22Rv1 (cell line): Measurements from ENCODE around the gene CMSS1.

Source experiments
- H3K27ac ChIP-seq: fragments of 450-650 bp; 2 replicates; pipeline ENCODE4 v1.5.1; 2017
- ZFX ChIP-seq: fragments of 450-650 bp; IDR thresholded peaks from 2 replicates; pipeline ENCODE4 v1.6.1; 2017; ENCODE audit warnings: antibody characterized with exemption, borderline replicate concordance
- TF ChIP-seq, protein P1 (sequence below): fragments of 450-650 bp; IDR thresholded peaks from 2 replicates; pipeline ENCODE4 v1.5.1; 2017; ENCODE audit warnings: mild to moderate bottlenecking

Gene CMSS1

DNA sequence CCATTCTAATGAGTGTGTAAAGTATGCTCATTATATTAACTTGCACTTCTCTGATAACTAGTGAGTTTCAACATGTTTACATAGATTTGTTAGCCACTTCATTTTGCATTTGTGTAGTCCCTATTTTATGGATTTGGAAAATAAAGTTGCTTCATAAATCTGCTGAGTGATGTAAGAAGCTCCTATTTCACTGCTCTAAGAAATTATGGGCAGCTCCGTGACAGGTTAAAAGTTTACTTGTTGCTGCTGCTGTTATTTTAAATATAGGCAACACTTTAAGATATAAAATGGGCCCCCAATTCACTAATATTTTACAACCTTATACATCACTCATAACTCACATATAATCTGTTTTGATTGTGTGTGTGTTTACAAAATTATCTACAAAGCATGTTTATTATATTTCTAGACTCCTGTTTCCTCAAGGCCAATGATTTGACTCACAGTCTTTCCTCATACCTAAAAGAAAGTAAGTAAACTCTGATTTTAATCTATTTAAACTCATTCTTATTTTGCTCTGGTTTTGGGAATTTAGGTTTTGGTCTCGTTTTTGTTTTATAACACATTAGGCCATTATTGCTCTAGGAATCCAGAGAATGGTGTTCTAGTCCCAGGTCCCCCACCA lies 348.4 kb downstream of the CMSS1 start:
- H3K27ac ChIP-seq, result no peak overlapping the region
- TF ChIP-seq ZFX, result no peak
- TF ChIP-seq, protein P1, sequence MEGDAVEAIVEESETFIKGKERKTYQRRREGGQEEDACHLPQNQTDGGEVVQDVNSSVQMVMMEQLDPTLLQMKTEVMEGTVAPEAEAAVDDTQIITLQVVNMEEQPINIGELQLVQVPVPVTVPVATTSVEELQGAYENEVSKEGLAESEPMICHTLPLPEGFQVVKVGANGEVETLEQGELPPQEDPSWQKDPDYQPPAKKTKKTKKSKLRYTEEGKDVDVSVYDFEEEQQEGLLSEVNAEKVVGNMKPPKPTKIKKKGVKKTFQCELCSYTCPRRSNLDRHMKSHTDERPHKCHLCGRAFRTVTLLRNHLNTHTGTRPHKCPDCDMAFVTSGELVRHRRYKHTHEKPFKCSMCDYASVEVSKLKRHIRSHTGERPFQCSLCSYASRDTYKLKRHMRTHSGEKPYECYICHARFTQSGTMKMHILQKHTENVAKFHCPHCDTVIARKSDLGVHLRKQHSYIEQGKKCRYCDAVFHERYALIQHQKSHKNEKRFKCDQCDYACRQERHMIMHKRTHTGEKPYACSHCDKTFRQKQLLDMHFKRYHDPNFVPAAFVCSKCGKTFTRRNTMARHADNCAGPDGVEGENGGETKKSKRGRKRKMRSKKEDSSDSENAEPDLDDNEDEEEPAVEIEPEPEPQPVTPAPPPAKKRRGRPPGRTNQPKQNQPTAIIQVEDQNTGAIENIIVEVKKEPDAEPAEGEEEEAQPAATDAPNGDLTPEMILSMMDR, result no peak

DNA sequence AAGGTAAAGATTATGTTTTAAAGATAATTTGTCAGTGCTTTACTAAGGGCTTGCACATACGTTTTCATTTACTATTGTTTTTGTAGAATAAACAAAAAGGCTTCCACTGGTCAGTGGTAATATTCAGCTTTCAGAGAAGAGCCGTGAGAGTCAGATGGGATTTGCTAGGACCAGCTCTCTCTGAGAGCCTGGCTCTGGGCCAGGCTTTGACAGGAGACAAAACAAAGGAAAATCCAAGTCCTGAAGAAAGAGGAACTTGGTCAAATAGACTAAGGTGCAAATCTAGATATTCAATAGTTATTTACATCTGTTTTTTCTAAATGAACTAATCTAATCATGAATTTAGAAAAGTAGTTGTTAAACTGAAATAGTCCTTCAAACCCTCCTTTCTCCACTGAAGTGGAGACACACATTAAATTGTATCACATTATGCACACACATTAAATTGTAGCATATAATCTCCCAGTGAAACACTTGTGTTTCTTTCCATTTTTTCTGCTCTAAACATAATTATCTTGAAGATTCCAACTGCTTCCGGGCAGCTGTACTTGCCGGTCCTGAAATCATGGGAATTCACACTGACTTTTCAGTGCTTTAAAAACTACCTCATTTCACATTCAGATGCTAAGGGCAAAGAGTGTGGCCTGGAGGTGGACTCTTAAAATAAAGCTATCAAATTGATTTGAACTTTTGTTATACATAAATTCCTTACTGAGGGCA lies 351.7 kb downstream of the CMSS1 start:
- TF ChIP-seq, protein P1, result no peak
- no peak for TF ChIP-seq ZFX
- H3K27ac ChIP-seq, result no peak overlapping the region

DNA sequence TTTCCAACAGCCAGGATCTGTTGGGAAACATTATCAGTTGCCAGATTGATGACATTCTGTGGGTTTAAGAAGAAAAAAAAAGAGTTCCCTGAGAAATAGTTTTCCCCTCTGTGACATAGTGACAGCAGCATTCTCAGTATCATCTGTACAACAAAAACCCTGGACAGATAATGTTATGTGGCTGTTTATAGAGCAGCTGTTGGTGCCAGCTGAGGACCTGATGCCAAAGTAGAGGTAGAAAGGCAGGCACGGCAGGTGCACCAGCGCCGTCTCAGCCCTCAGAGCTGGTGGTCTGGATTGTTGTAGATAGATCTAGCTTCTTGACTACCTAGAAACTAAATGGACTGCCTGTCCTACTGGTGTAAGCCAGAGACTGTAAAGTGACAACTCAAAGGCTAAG lies 352.8 kb downstream of the CMSS1 start:
- H3K27ac ChIP-seq, result no peak overlapping the region
- TF ChIP-seq, protein P1, result no peak
- no peak for TF ChIP-seq ZFX

- H3K27ac ChIP-seq, result no peak overlapping the region
- TF ChIP-seq ZFX, result no peak
- TF ChIP-seq, protein P1, result no peak
Measured at GRCh38 chr3:100171211-100171914, 353.7 kb downstream of the CMSS1 start.

GRCh38 chr3:100173961-100174360 lies 356.3 kb downstream of the CMSS1 start:
- no peak overlapping the region for H3K27ac ChIP-seq
- TF ChIP-seq, protein P1, result no peak
- TF ChIP-seq ZFX, result no peak

GRCh38 chr3:100175637-100176280 lies 358.1 kb downstream of the CMSS1 start:
- no peak for TF ChIP-seq ZFX
- TF ChIP-seq, protein P1, result no peak
- H3K27ac ChIP-seq, result no peak overlapping the region
